Activated naive CD4-positive, alpha-beta T cell treated with anti-CD3 and anti-CD28 coated beads for 36 hours (primary cell): ENCODE measurements around the gene CALML5. TPM values are rescaled to one million over a fixed set of nuclear protein-coding genes. Genes with fewer than 3 reads are reported as not detected.
"Not testable (repeated sequence)": the region's sequence is repeated elsewhere in the genome, so short reads cannot be mapped to it uniquely, and the experiment has no call there.

Experiments used
- CTCF ChIA-PET: fragments of 350-600 bp; sonication (Branson Sonifier 250); formaldehyde crosslinking; loops from one replicate; lab custom pipeline; 2021; ENCODE audit warnings: antibody characterized with exemption; lab: Charles Lee
- DNase-seq: peaks from one replicate; pipeline ENCODE4 v3.0.0-alpha.2; 2020
- H3K27ac Mint-ChIP-seq: one replicate; pipeline ENCODE4 v1.8.0; 2021; ENCODE audit warnings: mild to moderate bottlenecking, mixed read lengths
- H3K27me3 Mint-ChIP-seq: one replicate; pipeline ENCODE4 v1.8.0; 2021; ENCODE audit warnings: low read depth, mixed read lengths
- H3K36me3 Mint-ChIP-seq: one replicate; pipeline ENCODE4 v1.8.0; 2021; ENCODE audit warnings: low read depth, mixed read lengths
- H3K4me1 Mint-ChIP-seq: one replicate; pipeline ENCODE4 v1.8.0; 2021; ENCODE audit warnings: low read depth, mixed read lengths
- H3K4me3 Mint-ChIP-seq: one replicate; pipeline ENCODE4 v1.8.0; 2021; ENCODE audit warnings: mild to moderate bottlenecking, moderate library complexity, mixed read lengths
- H3K9me3 Mint-ChIP-seq: one replicate; pipeline ENCODE4 v1.8.0; 2021; ENCODE audit warnings: mixed read lengths
- intact Hi-C: fragments of 100-400 bp; cut with micrococcal nuclease; formaldehyde crosslinking; loops from one replicate; pipeline ENCODE4 v1.15.1; 2023
- total RNA-seq, 2 experiments: library from RNA; stranded (reverse); gene quantifications; one replicate each; pipeline ENCODE4 v1.2.3, GENCODE V29; 2021

CALML5 gene
- total RNA-seq, 2 experiments from 2014 or later = not detected

GRCh38 chr10:5479481-5480161, 19.7 kb downstream of the CALML5 start:
- Mint-ChIP-seq H3K27me3 (no peaks in the 10 kb centered on the region), H3K27ac (no peak overlapping the region), H3K36me3 (no peaks in the 10 kb centered on the region), H3K9me3 (no peaks in the 10 kb centered on the region), H3K4me3 (no peak overlapping the region), H3K4me1 (no peaks in the 10 kb centered on the region)
- intact Hi-C loops = no loop called here
- no peak for DNase-seq
- CTCF ChIA-PET = interaction anchor here (1.1 kb wide), 1 partner anchor 143 kb away, joined by 3 read pairs; no protein-coding TSS in a partner anchor

DNA sequence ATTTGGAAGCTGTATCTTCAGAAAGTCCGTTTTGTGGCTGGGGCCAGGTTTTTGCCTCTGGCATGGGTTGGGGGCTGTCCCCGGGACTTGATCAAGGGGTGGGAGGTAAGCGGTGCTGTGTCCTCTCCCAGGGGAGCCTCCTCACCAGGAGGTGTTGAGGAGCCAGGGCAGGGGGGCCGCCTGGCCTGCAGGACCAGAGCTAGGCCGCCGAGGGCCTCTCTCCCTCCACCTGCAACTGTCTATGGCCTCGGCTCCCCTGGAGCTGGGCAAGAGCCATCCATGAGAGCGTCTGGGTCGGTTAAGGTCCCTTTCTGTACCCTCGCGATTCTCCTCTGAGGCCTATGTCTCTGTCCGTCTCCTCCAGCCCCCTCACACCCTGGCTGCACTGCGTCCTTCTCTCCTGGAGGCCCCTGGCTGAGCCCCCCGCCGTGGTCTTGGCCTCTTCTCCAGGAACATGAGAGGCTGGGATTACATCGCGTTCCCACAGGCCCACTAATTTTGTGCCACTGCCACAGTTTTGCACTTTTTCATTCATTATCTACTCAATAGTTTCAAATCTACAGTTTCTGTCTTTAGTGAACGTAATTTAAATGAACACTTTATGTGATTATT, 20.6 kb downstream of the CALML5 start:
- intact Hi-C loops = no loop called here
- Mint-ChIP-seq H3K36me3 (no peaks in the 10 kb centered on the region), H3K4me1 (no peaks in the 10 kb centered on the region), H3K4me3 (no peak overlapping the region), H3K9me3 (no peaks in the 10 kb centered on the region), H3K27ac (no peak overlapping the region), H3K27me3 (no peaks in the 10 kb centered on the region)
- no peak for DNase-seq
- CTCF ChIA-PET = interaction anchor here (1.1 kb wide), 1 partner anchor 144 kb away, joined by 3 read pairs; no protein-coding TSS in a partner anchor

DNA sequence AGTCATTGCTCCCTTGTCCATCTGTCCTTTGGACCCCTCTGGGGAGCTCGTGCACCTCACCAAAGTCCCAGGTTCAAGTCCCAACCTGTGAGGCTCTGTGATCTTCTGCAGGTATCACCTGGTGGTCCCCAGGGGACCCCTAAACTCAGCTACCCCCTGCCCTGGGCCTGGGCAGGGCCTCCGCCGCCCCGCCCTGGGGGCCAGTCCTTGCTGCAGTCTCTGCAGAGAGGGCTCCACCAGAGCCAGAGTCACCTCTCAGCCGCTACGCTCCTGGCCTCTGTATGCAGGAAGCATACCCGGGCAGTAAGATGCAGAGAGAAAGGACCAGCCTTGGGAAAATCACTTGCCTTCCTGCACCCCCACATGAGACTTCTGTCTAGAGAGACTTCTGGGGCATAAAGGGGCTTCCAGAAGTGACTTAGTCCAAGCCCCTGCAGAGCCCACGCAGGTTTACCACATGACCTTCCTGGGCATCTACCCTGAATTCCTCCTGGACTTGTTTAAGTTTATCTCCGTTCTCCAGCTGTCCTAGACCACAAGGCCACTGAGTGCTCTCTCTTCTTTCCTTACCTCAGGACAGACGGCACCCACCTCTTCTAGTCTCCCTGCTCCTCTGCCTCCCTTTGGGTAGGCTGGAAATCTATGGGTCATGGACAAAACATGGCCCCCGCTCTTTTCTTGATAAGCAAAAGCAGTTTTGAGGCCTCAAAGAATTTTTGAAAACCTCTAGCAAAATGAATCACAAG, 21.2 kb downstream of the CALML5 start:
- no peak overlapping the region for H3K27ac Mint-ChIP-seq
- CTCF ChIA-PET = no interaction called here
- no peaks in the 10 kb centered on the region for H3K4me1 Mint-ChIP-seq
- no peak for DNase-seq
- intact Hi-C loops = no loop called here
- no peaks in the 10 kb centered on the region for H3K27me3 Mint-ChIP-seq
- H3K9me3 Mint-ChIP-seq = no peaks in the 10 kb centered on the region
- H3K4me3 Mint-ChIP-seq = no peak overlapping the region
- no peaks in the 10 kb centered on the region for H3K36me3 Mint-ChIP-seq

DNA sequence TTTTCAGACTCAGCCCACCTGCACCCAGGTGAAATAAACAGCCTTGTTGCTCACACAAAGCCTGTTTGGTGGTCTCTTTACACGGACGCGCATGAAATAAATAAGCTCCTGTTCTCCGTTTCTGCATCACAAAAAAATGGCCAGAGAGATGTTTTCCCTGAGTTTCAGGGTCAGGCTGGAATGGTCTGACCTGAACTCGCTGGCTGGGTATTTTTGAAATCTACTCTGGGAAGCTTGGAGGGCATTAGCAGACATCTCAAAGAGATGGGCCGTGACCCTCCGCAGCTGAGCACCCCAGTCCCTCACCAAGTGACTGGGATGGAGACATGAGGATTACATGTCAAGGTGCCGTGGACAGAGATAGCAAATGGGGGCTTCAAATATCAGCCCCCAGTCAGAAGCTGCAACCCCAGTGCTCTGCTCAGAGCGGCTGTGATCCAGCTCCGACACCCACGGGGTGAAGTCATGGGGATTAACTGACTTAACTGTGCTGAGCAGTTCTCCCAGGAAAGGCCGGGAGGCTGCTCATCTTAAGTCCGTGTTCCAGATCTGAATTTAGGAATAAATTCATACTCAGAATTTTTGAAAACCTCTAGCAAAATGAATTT, 22.3 kb downstream of the CALML5 start:
- Mint-ChIP-seq H3K36me3 (no peaks in the 10 kb centered on the region), H3K27me3 (no peaks in the 10 kb centered on the region), H3K4me3 (no peak overlapping the region), H3K4me1 (no peaks in the 10 kb centered on the region), H3K9me3 (no peaks in the 10 kb centered on the region), H3K27ac (no peak overlapping the region)
- CTCF ChIA-PET = no interaction called here
- intact Hi-C loops = no loop called here
- no peak for DNase-seq

DNA sequence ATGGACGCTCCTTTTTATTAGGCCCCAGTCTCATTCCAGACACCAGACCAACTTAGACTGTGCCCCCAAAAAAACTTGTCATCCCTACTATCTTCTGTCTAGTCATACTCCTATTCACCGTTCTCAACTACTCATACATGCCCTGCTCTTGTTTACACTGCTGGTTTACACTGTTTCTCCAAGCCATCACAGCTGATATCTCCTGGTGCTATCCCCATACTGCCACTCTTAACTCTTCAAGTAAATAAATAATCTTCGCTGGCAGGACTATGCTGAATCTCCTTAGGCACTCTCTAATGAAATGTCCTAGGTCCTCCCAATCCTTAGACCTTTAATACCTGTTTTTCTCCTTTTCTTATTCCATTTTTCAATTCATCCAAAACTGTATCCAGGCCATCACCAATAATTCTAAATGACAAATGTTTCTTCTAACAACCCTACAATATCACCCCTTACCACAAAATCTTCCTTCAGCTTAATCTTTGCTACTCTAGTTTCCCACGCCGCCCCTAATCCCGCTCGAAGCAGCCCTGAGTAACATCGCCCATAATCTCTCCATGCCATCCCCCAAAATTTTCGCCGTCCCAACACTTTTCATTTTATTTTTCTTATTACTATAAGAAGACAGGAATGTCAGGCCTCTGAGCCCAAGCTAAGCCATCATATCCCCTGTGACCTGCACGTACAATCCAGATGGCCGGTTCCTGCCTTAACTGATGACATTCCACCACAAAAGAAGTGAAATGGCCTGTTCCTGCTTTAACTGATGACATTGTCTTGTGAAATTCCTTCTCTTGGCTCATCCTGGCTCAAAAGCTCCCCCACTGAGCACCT, 23.2 kb downstream of the CALML5 start:
- intact Hi-C loops, H3K27ac Mint-ChIP-seq, H3K27me3 Mint-ChIP-seq, DNase-seq, H3K36me3 Mint-ChIP-seq, H3K9me3 Mint-ChIP-seq, H3K4me1 Mint-ChIP-seq, H3K4me3 Mint-ChIP-seq, CTCF ChIA-PET: not testable (repeated sequence)

GRCh38 chr10:5475088-5475487, 24.3 kb downstream of the CALML5 start:
- H3K9me3 Mint-ChIP-seq, CTCF ChIA-PET, H3K27ac Mint-ChIP-seq, H3K27me3 Mint-ChIP-seq, H3K36me3 Mint-ChIP-seq, H3K4me3 Mint-ChIP-seq, intact Hi-C loops, H3K4me1 Mint-ChIP-seq, DNase-seq: not testable (repeated sequence)

GRCh38 chr10:5474642-5475041, 24.7 kb downstream of the CALML5 start:
- intact Hi-C loops, H3K27me3 Mint-ChIP-seq, H3K4me3 Mint-ChIP-seq, H3K4me1 Mint-ChIP-seq, DNase-seq, H3K9me3 Mint-ChIP-seq, H3K27ac Mint-ChIP-seq, H3K36me3 Mint-ChIP-seq: not testable (repeated sequence)
- CTCF ChIA-PET = interaction anchor here (0.7 kb wide), 1 partner anchor 413 kb away, joined by 3 read pairs; no protein-coding TSS in a partner anchor

GRCh38 chr10:5470062-5470751, 29.2 kb downstream of the CALML5 start:
- CTCF ChIA-PET = interaction anchor here (0.6 kb wide), 1 partner anchor 312 kb away, joined by 3 read pairs; no protein-coding TSS in a partner anchor
- Mint-ChIP-seq H3K27ac (no peak overlapping the region), H3K27me3 (no peaks in the 10 kb centered on the region), H3K4me3 (no peak overlapping the region), H3K4me1 (no peaks in the 10 kb centered on the region), H3K9me3 (no peaks in the 10 kb centered on the region), H3K36me3 (no peaks in the 10 kb centered on the region)
- intact Hi-C loops = no loop called here
- DNase-seq = no peak

DNA sequence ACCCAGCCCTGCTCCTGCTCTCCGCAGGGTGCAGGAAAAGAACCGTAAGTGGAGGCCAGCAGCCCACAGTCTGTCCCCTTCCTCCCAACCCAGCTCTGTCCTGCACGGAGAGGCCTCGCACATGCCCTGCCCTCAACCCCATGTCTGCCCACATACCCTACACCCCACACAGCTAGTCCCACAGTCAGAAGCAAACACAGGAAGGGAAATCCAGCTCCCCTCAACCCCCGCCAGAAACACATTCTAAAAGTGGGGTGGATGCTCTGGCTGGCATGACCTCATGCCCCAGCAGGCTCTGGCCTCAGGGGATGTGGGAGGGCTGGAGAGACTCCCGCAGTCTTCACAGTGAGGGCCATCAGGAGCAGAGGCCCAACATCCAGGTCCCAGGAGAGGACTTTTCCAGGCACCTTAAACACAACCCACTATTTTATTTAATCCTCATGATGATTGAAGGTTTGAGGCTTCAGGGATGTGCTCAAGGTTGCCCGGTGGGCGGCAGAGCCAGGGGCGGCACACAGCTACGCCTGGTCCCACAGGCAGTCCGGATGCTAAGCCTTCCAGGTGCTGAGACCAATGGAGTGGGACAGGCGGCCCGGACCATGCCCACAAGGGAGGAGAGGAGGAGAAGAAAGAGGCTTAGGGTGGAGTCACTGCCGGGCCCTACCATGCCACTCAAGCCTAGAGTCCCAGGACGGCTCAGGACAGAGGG, 29.9 kb downstream of the CALML5 start:
- CTCF ChIA-PET = interaction anchor here (0.5 to 1.8 kb wide), 2 partner anchors 154 to 160 kb away, joined by 4 to 6 read pairs; no protein-coding TSS in a partner anchor
- DNase-seq = no peak
- no peaks in the 10 kb centered on the region for H3K36me3 Mint-ChIP-seq
- H3K9me3 Mint-ChIP-seq = no peaks in the 10 kb centered on the region
- H3K4me3 Mint-ChIP-seq = no peak overlapping the region
- H3K4me1 Mint-ChIP-seq = no peaks in the 10 kb centered on the region
- no peak overlapping the region for H3K27ac Mint-ChIP-seq
- intact Hi-C loops = no loop called here
- no peaks in the 10 kb centered on the region for H3K27me3 Mint-ChIP-seq

DNA sequence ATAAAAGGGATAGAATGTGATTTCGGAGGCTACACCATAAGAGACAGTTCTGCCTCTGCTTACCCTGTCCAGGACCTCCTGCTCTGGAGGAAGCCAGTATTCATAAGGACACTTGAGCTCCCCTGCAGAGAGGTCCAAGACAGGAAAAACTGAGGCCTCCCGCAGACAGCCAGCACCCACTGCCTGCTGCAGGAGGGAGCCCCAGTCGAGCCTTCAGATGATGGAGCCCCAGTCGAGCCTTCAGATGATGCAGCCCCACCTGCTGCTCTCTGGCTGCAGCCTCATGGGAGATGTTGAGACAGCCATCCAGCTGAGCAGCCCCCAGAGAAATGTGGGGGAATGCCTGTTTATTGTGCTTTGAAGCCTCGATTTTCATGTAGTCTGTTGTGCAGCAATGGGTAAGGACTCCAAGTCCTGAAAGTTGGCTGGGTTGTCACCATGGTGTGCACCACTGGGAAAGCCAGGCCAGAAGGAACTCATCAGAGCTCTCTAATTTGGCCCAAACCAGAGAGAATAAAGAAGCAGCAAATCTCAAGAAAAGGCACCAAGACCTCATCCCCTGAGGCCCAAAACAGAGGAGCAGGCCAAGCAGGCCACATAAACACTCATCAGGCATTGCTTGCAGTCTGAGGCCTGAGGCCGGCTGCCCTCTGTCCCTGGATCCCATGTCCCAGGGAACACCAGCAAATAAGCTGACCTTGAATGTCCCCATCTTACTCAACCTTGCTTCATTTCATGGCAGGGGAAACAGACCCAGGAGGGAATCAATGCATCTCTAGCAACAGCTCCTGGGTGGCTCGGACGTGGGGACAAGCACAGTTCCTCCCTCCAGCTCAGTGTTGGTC, 30.9 kb downstream of the CALML5 start:
- Mint-ChIP-seq H3K4me3 (no peak overlapping the region), H3K36me3 (no peaks in the 10 kb centered on the region), H3K27ac (no peak overlapping the region), H3K9me3 (no peaks in the 10 kb centered on the region), H3K27me3 (no peaks in the 10 kb centered on the region), H3K4me1 (no peaks in the 10 kb centered on the region)
- intact Hi-C loops = no loop called here
- no peak for DNase-seq
- CTCF ChIA-PET = interaction anchor here (0.5 to 1.8 kb wide), 2 partner anchors 155 to 161 kb away, joined by 4 to 6 read pairs; no protein-coding TSS in a partner anchor
